Amniotic epithelial cell (primary cell): ENCODE measurements around the gene HIPK2.

Experiments used
- DNase-seq: peaks from one replicate; pipeline ENCODE4 v3.0.0-alpha.2; 2010; ENCODE audit warnings: low read depth

The HIPK2 gene

GRCh38 chr7:139534096-139534495 is 243.7 kb downstream of the HIPK2 start:
- DNase-seq: no peak

- DNase-seq: no peak
Measured at GRCh38 chr7:139532636-139533155, 245.1 kb downstream of the HIPK2 start.

GRCh38 chr7:139531094-139531493 is 246.7 kb downstream of the HIPK2 start:
- DNase-seq: no peak

- DNase-seq: peak; percentile 93
Measured at GRCh38 chr7:139526578-139527544, 250.9 kb downstream of the HIPK2 start.

GRCh38 chr7:139525750-139526149 is 252.0 kb downstream of the HIPK2 start:
- no peak for DNase-seq

- DNase-seq: no peak
Measured at GRCh38 chr7:139525239-139525638, 252.6 kb downstream of the HIPK2 start.

GRCh38 chr7:139523968-139524815 is 253.6 kb downstream of the HIPK2 start:
- DNase-seq: no peak

- no peak for DNase-seq
Measured at GRCh38 chr7:139523199-139523941, 254.4 kb downstream of the HIPK2 start, which contains the start of gene CLEC2L. Gene CLEC2L, plus strand, starts transcription at chr7:139523685. Its CDS starts 243 bp downstream, at chr7:139523928.

- no peak for DNase-seq
Measured at GRCh38 chr7:139522830-139523198, 255.0 kb downstream of the HIPK2 start.

- no peak for DNase-seq
Measured at GRCh38 chr7:139521439-139521838, 256.4 kb downstream of the HIPK2 start.

GRCh38 chr7:139515266-139515665 is 262.5 kb downstream of the HIPK2 start:
- DNase-seq: no peak
